Renal pelvis (tissue), 12 donors: ENCODE data around the gene ACBD4. TPM values are rescaled to one million over a fixed set of nuclear protein-coding genes. Genes with fewer than 3 reads are reported as not detected.

Experiments
- DNase-seq: peaks from one replicate; pipeline ENCODE4 v3.0.0-alpha.2; 2013
- long read RNA-seq, 16 experiments: transcript quantifications; one replicate each; lab custom pipeline, GENCODE V29; 2026
- polyA plus RNA-seq, 3 donors: library from polyadenylated mRNA; unstranded; fragments of 120-200 nt; gene quantifications; one replicate each; pipeline ENCODE4 v1.2.1, GENCODE V29; 2013; ENCODE audit not compliant: insufficient read length in 3 of 3

The ACBD4 gene, protein sequence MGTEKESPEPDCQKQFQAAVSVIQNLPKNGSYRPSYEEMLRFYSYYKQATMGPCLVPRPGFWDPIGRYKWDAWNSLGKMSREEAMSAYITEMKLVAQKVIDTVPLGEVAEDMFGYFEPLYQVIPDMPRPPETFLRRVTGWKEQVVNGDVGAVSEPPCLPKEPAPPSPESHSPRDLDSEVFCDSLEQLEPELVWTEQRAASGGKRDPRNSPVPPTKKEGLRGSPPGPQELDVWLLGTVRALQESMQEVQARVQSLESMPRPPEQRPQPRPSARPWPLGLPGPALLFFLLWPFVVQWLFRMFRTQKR
- polyA plus RNA-seq: 10 to 100 TPM; 11.1 to 19.4 (median 16.4) TPM
- long read RNA-seq, donor 1: 0 reads
- long read RNA-seq, donor 2, partial matches to known transcripts: 0 of 4 reads
- long read RNA-seq, donor 2, other reads (novel, unspliced or antisense): 0 of 4 reads
- long read RNA-seq, donor 3, partial matches to known transcripts: 0 of 2 reads
- long read RNA-seq, donor 3, other reads (novel, unspliced or antisense): 0 of 2 reads
- long read RNA-seq, donor 4, partial matches to known transcripts: 0 of 1 reads
- long read RNA-seq, donor 4, other reads (novel, unspliced or antisense): 0 of 1 reads
- long read RNA-seq, donor 5, partial matches to known transcripts: 9 of 11 reads
- long read RNA-seq, donor 5, other reads (novel, unspliced or antisense): 0 of 11 reads
- long read RNA-seq, donor 6, partial matches to known transcripts: 0 of 1 reads
- long read RNA-seq, donor 6, other reads (novel, unspliced or antisense): 0 of 1 reads
- long read RNA-seq, donor 7, partial matches to known transcripts: 9 of 12 reads
- long read RNA-seq, donor 7, other reads (novel, unspliced or antisense): 0 of 12 reads
- long read RNA-seq, donor 8, partial matches to known transcripts: 0 of 1 reads
- long read RNA-seq, donor 8, other reads (novel, unspliced or antisense): 0 of 1 reads
- long read RNA-seq, donor 9, partial matches to known transcripts: 0 of 1 reads
- long read RNA-seq, donor 9, other reads (novel, unspliced or antisense): 0 of 1 reads
- long read RNA-seq, donor 10, partial matches to known transcripts: 5 of 5 reads
- long read RNA-seq, donor 10, other reads (novel, unspliced or antisense): 0 of 5 reads
- long read RNA-seq, donor 11, partial matches to known transcripts: 0 of 1 reads
- long read RNA-seq, donor 11, other reads (novel, unspliced or antisense): 0 of 1 reads
- long read RNA-seq, donor 12, partial matches to known transcripts: 0 of 3 reads
- long read RNA-seq, donor 12, other reads (novel, unspliced or antisense): 0 of 3 reads
- long read RNA-seq, donor 13, partial matches to known transcripts: 0 of 1 reads
- long read RNA-seq, donor 13, other reads (novel, unspliced or antisense): 0 of 1 reads
- long read RNA-seq, donor 14: 0 reads
- long read RNA-seq, donor 15: 0 reads
- long read RNA-seq, donor 16, partial matches to known transcripts: 5 of 8 reads
- long read RNA-seq, donor 16, other reads (novel, unspliced or antisense): 0 of 8 reads

DNA sequence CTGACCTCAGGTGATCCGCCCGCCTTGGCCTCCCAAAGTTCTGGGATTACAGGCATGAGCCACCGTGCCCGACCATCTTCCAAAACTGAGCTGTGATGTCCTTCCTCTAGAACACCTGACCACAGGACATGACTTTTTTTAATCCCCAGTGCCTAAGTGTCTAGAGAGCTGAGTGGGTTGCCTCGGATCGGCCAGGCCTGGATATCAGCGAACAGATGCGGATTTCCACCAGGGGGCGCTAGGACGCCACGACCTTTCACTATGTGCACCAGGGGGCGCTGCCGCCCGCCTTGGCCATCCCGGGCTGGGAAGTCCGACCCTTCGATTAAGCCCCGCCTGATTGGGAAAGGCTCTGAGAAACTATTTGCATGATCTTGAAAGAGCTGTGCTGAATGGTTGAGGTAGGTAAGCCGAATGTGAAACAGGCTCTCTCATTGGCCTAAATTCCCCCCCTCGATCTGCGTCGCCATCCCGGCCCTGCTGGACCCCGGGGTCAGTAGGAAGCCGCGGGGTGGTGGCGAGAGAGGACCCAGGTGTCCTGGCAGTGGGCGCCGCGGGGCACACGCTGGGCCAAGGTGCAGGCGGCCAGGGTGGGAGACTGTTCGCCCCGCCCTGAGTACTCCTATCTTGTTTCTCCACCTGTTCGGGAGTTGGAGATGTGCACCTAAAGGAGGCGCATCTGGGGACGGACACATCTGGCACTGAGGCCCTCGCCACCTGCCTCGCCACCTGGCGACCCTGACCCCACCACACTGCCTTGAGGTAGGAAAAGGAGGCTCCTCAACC, at the start of gene ACBD4:
Gene ACBD4, plus strand, starts transcription at position 496 of the 786 bp plus-strand sequence. CDS start 458 bp downstream, outside the sequence.
- DNase-seq: peak; percentile 97

DNA sequence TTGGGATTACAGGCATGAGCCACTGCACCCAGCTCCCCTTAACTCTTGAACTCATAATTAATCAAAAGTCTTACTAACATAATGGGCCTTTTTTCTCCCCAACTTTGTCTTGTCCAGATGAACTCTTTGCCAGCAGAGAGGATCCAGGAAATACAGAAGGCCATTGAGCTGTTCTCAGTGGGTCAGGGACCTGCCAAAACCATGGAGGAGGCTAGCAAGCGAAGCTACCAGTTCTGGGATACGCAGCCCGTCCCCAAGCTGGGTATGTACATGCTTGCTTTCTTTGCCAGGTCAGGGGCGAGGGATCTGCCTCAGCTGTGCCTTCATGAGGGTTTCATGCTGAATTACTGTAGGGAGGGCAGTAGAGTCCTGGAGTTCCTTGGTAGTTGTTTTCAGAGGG, 49.1 kb upstream of the ACBD4 start:
- no peak for DNase-seq

DNA sequence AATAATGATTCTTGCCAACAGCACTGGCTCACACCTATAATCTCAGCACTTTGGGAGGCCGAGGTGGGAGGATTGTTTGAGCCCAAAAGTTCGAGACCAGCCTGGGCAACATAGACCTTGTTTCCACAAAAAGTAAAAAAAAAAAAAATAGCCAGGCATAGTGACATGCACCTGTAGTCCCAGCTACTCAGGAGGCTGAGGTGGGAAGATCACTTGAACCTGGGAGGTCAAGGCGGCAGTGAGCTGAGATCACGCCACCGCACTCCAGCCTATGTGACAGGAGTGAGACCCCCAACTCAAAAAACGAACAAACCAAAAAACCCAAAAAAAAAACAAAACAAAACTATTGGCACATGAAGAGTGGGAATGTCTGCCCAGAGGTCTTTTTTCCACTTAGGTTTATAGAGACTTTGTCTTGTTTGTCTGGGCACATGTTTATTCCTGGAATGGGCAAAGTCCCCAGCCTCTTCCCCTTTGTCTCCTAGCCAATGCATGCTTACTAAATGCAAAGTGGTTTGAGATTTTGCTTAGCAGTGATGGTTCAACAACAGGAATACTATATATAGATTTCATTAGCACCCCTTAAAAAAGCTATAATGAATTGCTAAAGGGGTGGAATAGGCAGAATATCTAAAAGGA, 48.5 kb upstream of the ACBD4 start:
- DNase-seq: no peak

DNA sequence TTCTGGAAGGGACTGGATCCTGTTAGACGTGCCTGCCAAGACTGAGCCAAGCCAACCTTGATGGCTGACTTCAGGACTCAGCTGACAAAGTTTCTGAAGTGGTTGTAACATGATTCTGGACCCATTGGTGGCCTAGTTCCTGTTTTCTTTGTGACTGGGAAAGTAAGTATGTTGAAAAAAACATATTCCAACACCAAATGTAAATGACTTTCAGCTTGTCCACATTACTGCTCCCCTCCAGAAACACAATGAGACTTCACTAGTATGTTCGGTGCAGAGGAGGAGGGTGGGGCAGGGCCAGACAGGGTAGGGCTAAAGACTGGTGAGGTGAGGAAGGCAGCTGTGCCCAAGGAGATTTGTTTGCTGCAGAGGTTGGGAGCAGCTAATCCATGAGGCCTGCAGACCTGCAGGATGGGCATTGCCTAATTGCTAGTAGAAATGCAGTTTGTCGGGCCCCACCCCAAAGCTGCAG, 47.9 kb upstream of the ACBD4 start:
- no peak for DNase-seq

DNA sequence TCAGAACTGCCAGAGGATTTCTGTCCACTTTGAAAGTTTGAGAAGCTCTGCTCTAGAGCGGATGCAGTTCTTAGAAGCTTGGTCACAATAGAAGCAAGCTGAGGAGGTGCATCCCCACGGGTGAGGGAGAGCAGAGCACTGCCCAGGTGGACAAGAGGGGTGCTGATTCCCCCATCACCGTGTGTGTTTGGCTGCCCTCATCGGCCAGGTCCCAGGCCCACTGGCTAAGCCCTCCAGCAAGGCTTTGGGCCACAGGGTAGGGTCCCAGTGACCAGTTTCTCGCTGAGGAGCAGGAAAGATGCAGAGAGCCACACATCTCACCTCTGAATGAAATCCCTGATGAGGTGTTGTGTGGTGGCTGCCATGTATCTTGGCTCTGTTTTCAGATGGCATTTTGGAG, 47.5 kb upstream of the ACBD4 start:
- DNase-seq: no peak

DNA sequence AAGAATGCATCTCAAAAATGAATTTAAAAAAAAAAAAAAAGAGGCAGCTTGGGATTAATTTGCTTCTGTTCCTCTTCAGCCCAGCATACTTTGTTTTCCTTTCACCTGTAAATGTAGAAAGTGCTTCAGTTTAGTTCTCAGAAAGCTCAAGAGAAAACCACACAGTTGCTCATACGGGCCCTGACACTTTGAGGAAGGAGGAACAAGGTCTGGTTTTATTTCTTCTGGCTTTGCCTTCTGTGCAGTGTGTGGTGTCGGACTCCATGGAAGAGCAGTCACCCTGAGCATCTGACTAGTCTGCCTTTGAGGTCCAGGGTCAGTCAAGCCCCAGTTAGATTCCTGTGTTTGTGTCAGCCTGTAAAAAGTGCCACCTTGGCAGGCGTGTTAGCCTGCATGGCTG, 46.7 kb upstream of the ACBD4 start:
- DNase-seq: no peak

DNA sequence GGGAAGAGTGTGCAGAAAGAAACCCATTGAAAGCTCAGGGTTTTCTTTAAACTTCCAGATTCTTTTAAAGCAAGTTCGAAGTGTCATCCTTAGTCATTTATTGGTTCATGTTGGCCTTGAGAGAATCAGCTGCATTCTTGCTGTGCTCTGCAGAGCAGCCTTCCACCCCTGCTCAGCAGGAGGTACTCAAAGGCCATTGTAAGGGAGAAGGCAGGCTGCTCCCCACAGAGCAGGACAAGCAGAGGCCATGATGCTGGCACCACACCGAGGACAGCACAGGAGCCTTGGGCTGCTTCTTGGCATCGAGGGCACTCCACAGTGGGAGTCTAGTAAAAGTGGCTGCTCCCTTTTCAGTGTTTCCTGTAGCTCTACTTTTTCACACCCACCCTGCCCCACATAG, 44.8 kb upstream of the ACBD4 start:
- no peak for DNase-seq

DNA sequence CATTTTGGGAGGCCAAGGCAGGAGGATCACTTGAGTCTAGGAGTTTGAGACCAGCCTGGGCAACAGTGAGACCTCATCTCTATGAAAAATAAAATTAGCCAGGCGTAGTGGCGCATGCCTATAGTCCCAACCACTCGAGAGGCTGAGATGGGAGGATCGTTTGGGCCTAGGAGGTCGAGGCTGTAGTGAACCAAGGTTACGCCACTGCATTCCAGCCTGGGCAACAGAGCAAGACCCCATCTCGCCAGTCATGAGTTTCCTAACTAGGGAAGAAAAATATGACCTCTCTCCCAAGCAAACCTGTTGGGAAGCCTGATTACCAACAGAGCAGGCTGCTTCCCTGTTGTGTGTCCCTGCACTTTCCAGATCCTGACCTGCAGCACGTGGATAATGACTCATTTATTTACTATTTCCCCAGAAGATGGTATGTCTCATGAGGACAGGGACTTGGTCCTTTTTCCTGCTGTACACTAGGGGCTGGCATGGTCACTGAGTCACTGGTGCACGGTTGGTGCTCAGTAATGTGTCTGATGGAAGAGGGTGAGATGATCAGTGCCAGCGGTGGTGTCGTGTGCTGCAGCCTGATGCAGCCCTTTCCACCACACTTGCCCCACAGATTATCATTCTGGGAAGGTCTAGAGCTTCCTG, 43.6 kb upstream of the ACBD4 start:
- DNase-seq: no peak

DNA sequence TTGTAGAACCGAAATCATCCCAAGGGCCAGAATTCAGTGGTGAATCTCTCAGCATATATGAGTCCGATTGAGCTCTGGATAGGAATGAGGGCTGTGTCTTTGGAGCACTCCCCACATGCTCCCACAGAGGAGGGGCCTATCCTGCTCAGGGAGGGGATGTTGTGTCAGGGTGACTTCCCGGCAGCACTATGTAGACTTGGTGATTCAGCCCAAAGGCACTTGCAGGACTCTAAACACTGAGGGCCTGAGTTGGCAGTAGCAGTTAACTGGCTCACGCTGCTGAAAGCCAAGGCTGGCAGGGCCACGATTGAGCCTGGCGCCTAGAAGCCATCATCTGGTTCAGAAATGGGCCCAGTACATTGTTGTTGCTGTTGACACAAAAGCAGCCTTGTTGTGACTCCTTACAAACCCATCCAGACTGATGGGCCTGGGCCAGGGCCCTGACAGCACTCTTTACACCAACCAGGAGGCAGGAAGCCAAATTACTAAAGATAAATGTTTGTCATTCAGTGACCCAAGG, 42.5 kb upstream of the ACBD4 start:
- DNase-seq: no peak

DNA sequence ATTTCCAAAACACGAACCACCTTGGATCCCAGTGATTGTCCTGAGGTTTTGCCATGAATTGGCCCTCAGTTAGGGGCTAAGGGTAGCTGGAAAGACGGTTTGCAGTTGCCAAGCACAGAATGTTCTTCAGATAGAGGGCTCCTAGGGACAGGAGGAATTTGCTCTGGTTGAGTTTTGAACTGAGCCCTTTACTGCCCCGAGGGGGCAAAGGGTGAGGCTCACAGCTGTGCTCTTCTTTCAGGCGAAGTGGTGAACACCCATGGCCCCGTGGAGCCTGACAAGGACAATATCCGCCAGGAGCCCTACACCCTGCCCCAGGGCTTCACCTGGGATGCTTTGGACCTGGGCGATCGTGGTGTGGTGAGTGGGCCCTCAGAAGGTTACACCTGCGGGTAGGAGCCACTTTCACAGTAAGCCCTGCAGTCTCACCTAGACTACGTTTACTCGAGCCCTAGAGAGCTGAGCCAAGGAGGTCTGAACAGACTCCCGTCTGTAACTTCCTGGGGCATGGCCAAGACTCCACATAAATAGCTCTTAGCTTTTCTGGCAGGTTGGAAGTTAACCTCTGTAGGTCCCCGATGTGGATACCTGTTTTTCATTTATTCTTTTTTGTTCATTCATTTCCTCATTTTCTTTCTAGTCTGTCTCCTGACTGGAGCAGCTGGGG, 41.9 kb upstream of the ACBD4 start:
- no peak for DNase-seq

DNA sequence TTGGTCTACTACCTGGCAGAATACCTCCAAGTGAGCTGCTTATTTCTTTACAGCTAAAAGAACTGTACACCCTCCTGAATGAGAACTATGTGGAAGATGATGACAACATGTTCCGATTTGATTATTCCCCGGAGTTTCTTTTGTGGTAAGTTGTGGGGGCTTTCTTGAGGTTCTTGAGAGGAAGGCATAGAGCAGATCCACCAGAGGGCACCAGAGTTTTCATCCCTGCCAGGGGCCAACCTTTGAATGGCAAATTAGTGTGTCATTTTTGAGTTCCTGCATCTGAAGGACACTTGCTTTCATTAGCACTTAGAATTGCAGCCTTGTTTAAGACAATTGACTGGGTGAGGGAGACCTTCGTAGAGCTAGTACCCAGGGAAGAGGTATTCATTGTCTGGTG, 39.3 kb upstream of the ACBD4 start:
- DNase-seq: no peak

DNA sequence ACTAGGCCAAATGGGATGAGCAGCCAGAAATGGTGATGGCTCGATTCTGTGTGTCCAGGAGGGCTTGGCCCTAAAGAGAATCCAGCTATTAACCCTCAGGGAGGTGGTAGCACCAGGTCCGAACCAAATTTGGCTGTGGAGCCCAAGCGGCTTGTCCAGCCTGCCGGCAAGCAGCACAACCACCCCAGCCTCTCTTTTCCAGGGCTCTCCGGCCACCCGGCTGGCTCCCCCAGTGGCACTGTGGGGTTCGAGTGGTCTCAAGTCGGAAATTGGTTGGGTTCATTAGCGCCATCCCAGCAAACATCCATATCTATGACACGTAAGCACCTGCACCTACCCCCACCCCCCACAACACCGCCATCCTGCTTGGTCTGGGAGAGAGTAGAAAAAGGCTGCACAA, 38.6 kb upstream of the ACBD4 start:
- no peak for DNase-seq

DNA sequence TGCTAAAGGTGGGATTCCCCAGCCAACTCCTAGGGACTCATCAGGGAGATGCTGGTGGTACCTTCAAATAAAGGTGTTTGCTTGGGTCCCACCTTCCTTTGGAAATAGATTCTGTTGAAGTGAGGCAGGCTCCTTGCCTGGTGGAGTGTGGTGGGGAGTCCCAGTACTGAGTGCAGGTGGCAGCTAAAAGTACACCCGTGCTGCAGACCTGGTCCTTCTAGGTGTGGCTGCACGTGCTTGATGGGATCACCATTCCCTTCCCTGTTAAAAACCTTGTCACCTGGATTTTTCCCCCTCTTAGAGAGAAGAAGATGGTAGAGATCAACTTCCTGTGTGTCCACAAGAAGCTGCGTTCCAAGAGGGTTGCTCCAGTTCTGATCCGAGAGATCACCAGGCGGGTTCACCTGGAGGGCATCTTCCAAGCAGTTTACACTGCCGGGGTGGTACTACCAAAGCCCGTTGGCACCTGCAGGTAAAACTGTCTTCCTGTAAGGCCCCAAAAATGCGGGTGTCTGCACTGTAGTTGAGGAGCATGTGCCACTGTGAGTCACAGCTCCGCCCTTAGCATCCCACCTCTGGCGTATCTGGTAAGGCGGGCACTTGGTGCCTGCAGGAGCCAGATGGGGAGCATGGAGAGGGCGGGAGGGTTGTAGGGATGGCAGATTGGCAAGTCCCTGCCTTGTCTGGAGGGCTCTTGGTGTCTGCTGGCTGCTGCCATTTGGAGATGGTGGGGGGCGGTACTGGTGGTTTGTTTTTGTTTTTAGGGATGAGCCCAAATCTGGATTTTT, 37.2 kb upstream of the ACBD4 start:
- no peak for DNase-seq

DNA sequence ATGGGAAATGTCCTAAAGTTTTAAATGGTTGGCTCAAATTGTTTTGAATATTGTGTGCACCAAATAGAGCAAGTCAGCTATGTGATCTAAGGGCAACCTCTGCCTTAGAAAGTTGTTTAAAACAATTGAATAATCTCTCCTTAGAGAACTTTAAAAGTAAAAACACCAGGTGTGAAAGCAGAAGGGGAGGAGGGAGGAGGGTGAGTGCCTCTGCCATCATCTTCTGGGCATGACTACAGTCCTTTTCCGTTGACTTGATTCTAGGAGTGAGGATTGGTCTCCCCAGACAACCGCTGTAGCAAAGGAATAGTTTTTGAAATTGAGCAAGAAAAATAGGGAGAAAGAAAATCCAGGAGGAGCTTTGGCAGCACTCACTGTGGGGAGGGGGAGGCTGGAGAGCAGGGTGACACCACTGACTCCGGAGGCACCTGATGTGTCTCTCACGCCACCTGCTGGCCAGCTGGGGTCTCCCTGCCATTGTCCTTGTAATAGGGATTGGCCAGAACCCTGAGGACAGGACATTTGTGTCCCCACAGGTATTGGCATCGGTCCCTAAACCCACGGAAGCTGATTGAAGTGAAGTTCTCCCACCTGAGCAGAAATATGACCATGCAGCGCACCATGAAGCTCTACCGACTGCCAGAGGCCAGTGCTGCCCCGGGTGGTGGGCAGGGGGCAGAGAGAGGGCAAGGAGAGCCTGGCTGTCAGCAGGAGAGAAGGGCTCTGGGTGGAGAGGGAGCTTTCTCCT, 36.4 kb upstream of the ACBD4 start:
- peak; percentile 79 for DNase-seq

DNA sequence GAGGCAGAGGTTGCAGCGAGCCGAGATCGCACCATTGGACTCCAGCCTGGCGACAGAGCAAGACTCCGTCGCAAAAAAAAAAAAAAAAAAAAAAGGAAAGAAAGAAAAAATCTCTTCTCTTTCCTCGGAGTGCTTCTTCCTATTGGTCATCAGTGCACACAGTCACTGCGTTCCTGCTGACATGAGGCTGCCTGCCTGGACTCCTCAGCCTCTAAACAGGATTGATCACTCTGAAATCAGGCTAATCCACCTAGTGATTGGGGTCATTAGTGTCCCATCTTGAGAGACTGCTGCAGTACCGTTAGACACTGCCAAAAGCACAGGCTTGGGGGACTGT, 34.0 kb upstream of the ACBD4 start:
- DNase-seq: no peak

DNA sequence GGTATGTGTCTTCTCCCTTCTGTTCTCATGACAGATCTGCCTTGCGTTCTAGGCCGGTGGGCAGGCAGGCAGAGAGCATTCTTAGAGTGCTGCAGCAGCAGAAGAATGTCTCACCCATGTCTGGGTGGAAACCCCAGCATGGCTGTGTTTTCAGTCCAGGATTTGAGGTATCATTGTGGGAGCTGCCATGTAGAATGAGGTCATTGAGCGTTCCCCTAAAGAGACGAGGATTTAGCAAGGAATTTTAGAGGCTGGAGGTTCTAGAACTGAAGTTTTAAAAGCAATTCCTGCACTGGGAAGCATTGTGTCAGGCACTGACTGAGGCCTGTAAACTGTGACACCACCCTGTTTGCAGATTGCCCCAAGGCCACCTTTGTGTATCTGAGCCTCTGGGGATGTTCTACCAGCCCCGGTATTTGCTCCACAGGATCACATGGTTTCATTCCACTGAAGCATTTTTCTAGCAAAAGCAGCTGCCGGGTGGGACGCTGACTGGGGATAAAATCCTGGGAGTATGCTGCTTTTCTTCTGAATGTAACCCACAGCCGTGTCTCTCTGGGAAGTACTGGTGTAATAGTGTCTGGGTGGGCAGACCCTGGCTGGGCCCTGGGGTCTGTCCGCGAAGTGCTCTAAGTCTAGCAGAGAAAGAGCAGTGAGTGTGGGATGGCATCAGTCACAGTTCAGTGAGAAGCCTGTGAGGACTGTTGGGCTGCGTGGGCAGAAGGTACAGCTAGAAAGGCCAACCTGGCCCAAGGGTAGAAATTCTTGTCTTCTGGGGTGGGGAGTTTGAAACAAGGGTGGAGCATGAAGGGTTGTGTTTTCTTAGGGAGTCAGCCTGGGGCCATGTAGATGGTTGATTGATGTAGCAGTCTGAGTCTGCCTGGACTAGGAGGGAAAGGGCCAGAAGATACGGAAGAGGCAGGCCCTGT, 33.3 kb upstream of the ACBD4 start:
- no peak for DNase-seq
